Umbilical cord (tissue), 2 donors: ENCODE results near the gene CCDC87. TPM values are rescaled to one million over a fixed set of nuclear protein-coding genes. Genes with fewer than 3 reads are reported as not detected.
A peak's percentile ranks its signal among the peaks of the same experiment; 100 is the strongest.
"Not testable (repeated sequence)": the region's sequence is repeated elsewhere in the genome, so short reads cannot be mapped to it uniquely, and the experiment has no call there.

ENCODE experiments used
- DNase-seq: peaks from one replicate; pipeline ENCODE4 v3.0.0-alpha.2; 2015; ENCODE audit warnings: low spot score
- total RNA-seq: library from RNA; depleted of rRNA; stranded (reverse); fragments of >200 nt; gene quantifications from one replicate; pipeline ENCODE4 v1.2.3, GENCODE V29; 2014; ENCODE audit warnings: low replicate concordance; ENCODE audit not compliant: insufficient read depth

Gene CCDC87
- total RNA-seq, 1 donor from 2014 or later, result 0.24 TPM

- DNase-seq, result no peak
These were observed 24.4 kb upstream of the CCDC87 start for GRCh38 chr11:66617155-66617834.

GRCh38 chr11:66616379-66617154, 23.7 kb upstream of the CCDC87 start, which contains the start of gene RBM14:
RBM14 (plus strand) TSS chr11:66616630; CDS start chr11:66616721, 91 bp downstream.
- peak; percentile 100 for DNase-seq

GRCh38 chr11:66614073-66614472, 21.2 kb upstream of the CCDC87 start:
- DNase-seq, result no peak

- no peak for DNase-seq
These were observed 19.6 kb upstream of the CCDC87 start for GRCh38 chr11:66612458-66612857.

- no peak for DNase-seq
These were observed 17.1 kb upstream of the CCDC87 start for GRCh38 chr11:66609721-66610617.

- peak; percentile 86 for DNase-seq
These were observed 14.4 kb upstream of the CCDC87 start for GRCh38 chr11:66607126-66607834.

GRCh38 chr11:66606608-66607007, 13.7 kb upstream of the CCDC87 start:
- not testable (repeated sequence) for DNase-seq

GRCh38 chr11:66604155-66604554, 11.3 kb upstream of the CCDC87 start:
- no peak for DNase-seq

- no peak for DNase-seq
These were observed 10.2 kb upstream of the CCDC87 start for GRCh38 chr11:66603072-66603471.

- DNase-seq, result no peak
These were observed 7.9 kb upstream of the CCDC87 start for GRCh38 chr11:66600631-66601233.

- no peak for DNase-seq
These were observed 7.4 kb upstream of the CCDC87 start for GRCh38 chr11:66600219-66600618.

GRCh38 chr11:66598993-66599392, 6.1 kb upstream of the CCDC87 start:
- DNase-seq, result no peak

GRCh38 chr11:66595245-66595904, 2.5 kb upstream of the CCDC87 start:
- peak; percentile 89 for DNase-seq

GRCh38 chr11:66593650-66594049, 787 bp upstream of the CCDC87 start:
- DNase-seq, result no peak

GRCh38 chr11:66593303-66593635, 406 bp upstream of the CCDC87 start:
- no peak for DNase-seq

GRCh38 chr11:66591175-66591574, 1.7 kb downstream of the CCDC87 start:
- no peak for DNase-seq

- DNase-seq, result no peak
These were observed 2.7 kb downstream of the CCDC87 start for GRCh38 chr11:66589996-66590675.

GRCh38 chr11:66589315-66589714, 3.5 kb downstream of the CCDC87 start:
- DNase-seq, result not testable (repeated sequence)

GRCh38 chr11:66586136-66586535, 6.7 kb downstream of the CCDC87 start:
- no peak for DNase-seq

GRCh38 chr11:66585447-66585846, 7.4 kb downstream of the CCDC87 start:
- not testable (repeated sequence) for DNase-seq
